ENCODE measurements around the gene INPP4B. TPM values are rescaled to one million over a fixed set of nuclear protein-coding genes. Genes with fewer than 3 reads are reported as not detected.

INPP4B gene
- total RNA-seq, 1 experiment from 2014 or later, result 41.0 TPM

DNA sequence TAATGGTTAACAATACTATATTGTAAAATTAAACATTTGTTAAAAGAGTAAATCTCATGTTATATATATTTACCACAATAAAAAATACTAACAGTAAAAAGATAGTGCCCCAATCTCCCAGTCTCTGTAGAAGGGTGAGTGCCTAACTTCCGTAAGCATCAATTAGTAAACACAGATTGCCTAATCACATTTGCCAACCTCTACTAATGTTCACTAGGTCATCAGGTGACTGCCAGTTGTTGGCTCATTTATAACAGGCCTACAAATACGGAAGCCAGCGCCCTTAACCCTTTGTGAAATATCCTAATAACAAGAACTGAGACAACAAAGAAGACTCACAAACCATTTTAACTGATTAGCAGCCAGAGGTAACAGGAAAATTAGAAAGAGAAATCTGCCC is 345.1 kb downstream of the INPP4B start:
- Histone ChIP-seq H2AFZ (ENCODE audit: low read length) (no peak overlapping the region), H3K4me1 (ENCODE audit: insufficient read depth, low read length) (peaks cover 16% of the 10 kb centered on the region), H3K4me2 (ENCODE audit: low read length) (no peak overlapping the region), H3K9me2 (replicated peaks; ENCODE audit: low read length) (no peaks in the 10 kb centered on the region), H3K9ac (ENCODE audit: low read length) (no peak overlapping the region), H3K79me2 (ENCODE audit: low read length) (no peaks in the 10 kb centered on the region), H4K20me1 (ENCODE audit: low read length) (no peaks in the 10 kb centered on the region), H3K27ac (ENCODE audit: low read length) (no peak overlapping the region), H3K9me3 (ENCODE audit: low read length) (no peaks in the 10 kb centered on the region), H3K36me3 (ENCODE audit: low read depth, low read length) (no peaks in the 10 kb centered on the region), H3K27me3 (ENCODE audit: low read length) (no peaks in the 10 kb centered on the region), H3F3A (ENCODE audit: low read length, unreplicated experiment) (no peaks in the 10 kb centered on the region), H3K4me3 (ENCODE audit: low read length) (no peak overlapping the region)
- POLR2A ChIA-PET (ENCODE audit: unreplicated experiment), result no interaction called here
- no TSS peak for BruUV-seq (replicated peaks)
- intact Hi-C loops (cut with micrococcal nuclease), result no loop called here
- CTCF ChIA-PET, result no interaction called here
- ATAC-seq (no peak), DNase-seq (no peak)
- TF ChIP-seq, protein P1, sequence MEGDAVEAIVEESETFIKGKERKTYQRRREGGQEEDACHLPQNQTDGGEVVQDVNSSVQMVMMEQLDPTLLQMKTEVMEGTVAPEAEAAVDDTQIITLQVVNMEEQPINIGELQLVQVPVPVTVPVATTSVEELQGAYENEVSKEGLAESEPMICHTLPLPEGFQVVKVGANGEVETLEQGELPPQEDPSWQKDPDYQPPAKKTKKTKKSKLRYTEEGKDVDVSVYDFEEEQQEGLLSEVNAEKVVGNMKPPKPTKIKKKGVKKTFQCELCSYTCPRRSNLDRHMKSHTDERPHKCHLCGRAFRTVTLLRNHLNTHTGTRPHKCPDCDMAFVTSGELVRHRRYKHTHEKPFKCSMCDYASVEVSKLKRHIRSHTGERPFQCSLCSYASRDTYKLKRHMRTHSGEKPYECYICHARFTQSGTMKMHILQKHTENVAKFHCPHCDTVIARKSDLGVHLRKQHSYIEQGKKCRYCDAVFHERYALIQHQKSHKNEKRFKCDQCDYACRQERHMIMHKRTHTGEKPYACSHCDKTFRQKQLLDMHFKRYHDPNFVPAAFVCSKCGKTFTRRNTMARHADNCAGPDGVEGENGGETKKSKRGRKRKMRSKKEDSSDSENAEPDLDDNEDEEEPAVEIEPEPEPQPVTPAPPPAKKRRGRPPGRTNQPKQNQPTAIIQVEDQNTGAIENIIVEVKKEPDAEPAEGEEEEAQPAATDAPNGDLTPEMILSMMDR (conservative IDR thresholded peaks at IDR 0.05; ENCODE audit: low read depth, low read length), result no peak
- TF ChIP-seq EZH2phosphoT487 (IDR thresholded peaks at IDR 0.05; ENCODE audit: borderline replicate concordance, low read length) (no peak), EZH2 (IDR thresholded peaks at IDR 0.05; ENCODE audit: low read length, unreplicated experiment) (no peak)

DNA sequence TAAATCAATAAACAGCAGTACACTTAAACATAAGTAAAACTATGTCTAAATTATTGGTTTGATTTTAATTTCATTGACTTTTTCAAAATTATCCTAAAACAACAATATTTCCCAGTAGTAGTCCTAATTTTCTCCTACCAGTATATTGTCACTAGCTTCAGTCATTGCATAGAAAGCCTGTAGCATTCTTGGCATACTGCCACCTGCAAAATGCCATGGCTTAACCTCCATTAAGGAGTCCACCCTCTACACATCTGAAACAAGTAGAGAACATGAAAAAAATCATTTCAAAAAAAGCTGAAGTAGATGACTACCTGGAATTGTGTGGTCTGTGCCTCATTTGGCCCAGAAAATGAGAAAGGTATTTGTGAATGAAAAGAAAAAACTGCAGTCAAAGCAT is 348.5 kb downstream of the INPP4B start:
- Histone ChIP-seq H3K4me2 (ENCODE audit: low read length) (no peak overlapping the region), H3K9me2 (replicated peaks; ENCODE audit: low read length) (no peaks in the 10 kb centered on the region), H3F3A (ENCODE audit: low read length, unreplicated experiment) (no peaks in the 10 kb centered on the region), H3K9ac (ENCODE audit: low read length) (no peak overlapping the region), H3K27ac (ENCODE audit: low read length) (no peak overlapping the region), H3K4me1 (ENCODE audit: insufficient read depth, low read length) (peaks cover 16% of the 10 kb centered on the region), H3K79me2 (ENCODE audit: low read length) (no peaks in the 10 kb centered on the region), H4K20me1 (ENCODE audit: low read length) (no peaks in the 10 kb centered on the region), H3K27me3 (ENCODE audit: low read length) (no peaks in the 10 kb centered on the region), H3K9me3 (ENCODE audit: low read length) (no peaks in the 10 kb centered on the region), H3K4me3 (ENCODE audit: low read length) (no peak overlapping the region), H3K36me3 (ENCODE audit: low read depth, low read length) (no peaks in the 10 kb centered on the region), H2AFZ (ENCODE audit: low read length) (no peak overlapping the region)
- DNase-seq (no peak), ATAC-seq (no peak)
- POLR2A ChIA-PET (ENCODE audit: unreplicated experiment), result interaction anchor here (0.6 kb wide), 1 partner anchor 58 kb away, joined by 4 read pairs; no protein-coding TSS in a partner anchor
- no TSS peak for BruUV-seq (replicated peaks)
- CTCF ChIA-PET, result interaction anchor here (0.6 kb wide), 1 partner anchor 288 kb away, joined by 11 read pairs; no protein-coding TSS in a partner anchor
- intact Hi-C loops (cut with micrococcal nuclease), result no loop called here
- TF ChIP-seq, protein P1 (conservative IDR thresholded peaks at IDR 0.05; ENCODE audit: low read depth, low read length), result no peak
- TF ChIP-seq EZH2phosphoT487 (IDR thresholded peaks at IDR 0.05; ENCODE audit: borderline replicate concordance, low read length) (no peak), EZH2 (IDR thresholded peaks at IDR 0.05; ENCODE audit: low read length, unreplicated experiment) (no peak)

DNA sequence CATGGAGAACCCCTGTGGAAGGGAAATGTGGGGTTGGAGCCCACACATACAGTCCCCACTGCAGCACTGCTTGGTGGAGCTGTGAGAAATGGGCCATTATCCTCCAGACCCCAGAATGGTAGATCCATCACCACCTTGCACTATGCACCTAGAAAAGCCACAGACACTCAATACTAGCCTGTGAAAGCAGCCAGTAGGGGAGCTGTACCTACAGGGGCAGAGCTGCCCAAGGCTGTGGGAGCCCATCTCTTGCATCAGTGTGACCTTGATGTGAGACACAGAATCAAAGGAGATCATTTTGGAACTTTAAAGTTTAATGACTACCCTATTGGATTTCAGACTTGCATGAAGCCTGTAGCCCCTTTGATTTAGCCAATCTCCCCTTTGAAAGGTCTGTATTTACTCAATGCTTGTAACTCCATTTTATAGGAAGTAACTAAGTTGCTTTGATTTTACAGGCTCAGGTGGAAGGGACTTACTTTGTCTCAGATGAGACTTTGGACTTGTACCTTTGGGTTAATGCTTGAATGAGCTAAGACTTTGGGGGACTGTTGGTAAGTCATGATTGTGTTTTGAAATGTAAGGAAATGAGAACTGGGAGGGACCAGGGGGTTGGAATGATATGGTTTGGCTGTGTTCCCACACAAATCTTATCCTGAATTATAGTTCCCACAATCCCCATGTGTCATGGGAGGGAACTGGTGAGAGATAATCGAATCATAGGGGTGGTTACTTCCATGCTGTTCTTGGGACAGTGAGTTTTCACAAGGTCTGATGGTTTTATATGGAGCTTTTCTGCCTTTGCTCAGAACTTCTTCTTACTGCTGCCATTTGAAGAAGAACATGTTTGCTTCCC is 352.6 kb downstream of the INPP4B start:
- H3K4me1 ChIP-seq (ENCODE audit: insufficient read depth, low read length), result peaks cover 9% of the 10 kb centered on the region
- no peak overlapping the region for H3K9ac ChIP-seq (ENCODE audit: low read length)
- no peaks in the 10 kb centered on the region for H3K36me3 ChIP-seq (ENCODE audit: low read depth, low read length)
- H3K9me3 ChIP-seq (ENCODE audit: low read length), result no peaks in the 10 kb centered on the region
- H3K4me3 ChIP-seq (ENCODE audit: low read length), result no peak overlapping the region
- H3K79me2 ChIP-seq (ENCODE audit: low read length), result no peaks in the 10 kb centered on the region
- H3F3A ChIP-seq (ENCODE audit: low read length, unreplicated experiment), result peaks cover 2% of the 10 kb centered on the region
- ChIA-PET CTCF (no interaction called here), POLR2A (ENCODE audit: unreplicated experiment) (no interaction called here)
- H3K9me2 ChIP-seq (replicated peaks; ENCODE audit: low read length), result no peaks in the 10 kb centered on the region
- no peaks in the 10 kb centered on the region for H4K20me1 ChIP-seq (ENCODE audit: low read length)
- H3K4me2 ChIP-seq (ENCODE audit: low read length), result no peak overlapping the region
- no TSS peak for BruUV-seq (replicated peaks)
- H3K27ac ChIP-seq (ENCODE audit: low read length), result no peak overlapping the region
- peak; percentile 37 for DNase-seq
- intact Hi-C loops (cut with micrococcal nuclease), result no loop called here
- no peaks in the 10 kb centered on the region for H3K27me3 ChIP-seq (ENCODE audit: low read length)
- no peak overlapping the region for H2AFZ ChIP-seq (ENCODE audit: low read length)
- TF ChIP-seq, protein P1 (conservative IDR thresholded peaks at IDR 0.05; ENCODE audit: low read depth, low read length), result no peak
- TF ChIP-seq EZH2 (IDR thresholded peaks at IDR 0.05; ENCODE audit: low read length, unreplicated experiment), result no peak
- TF ChIP-seq EZH2phosphoT487 (IDR thresholded peaks at IDR 0.05; ENCODE audit: borderline replicate concordance, low read length), result no peak
- no peak for ATAC-seq

All from PC-3 (cell line).